SK-N-MC (cell line): Measurements from ENCODE around the gene CPZ.

Experiments
- EZH2 ChIP-seq: fragments of 200-600 bp; sonication (generic); IDR thresholded peaks from one replicate; pipeline ENCODE4 v1.6.1; 2017; ENCODE audit warnings: antibody characterized with exemption
- FOXP2 ChIP-seq: optimal IDR thresholded peaks from 2 replicates; pipeline ENCODE3; 2011; ENCODE audit warnings: mild to moderate bottlenecking, moderate library complexity; ENCODE audit not compliant: insufficient read depth; ENCODE audit errors: extremely low read length, control extremely low read depth
- POLR2AphosphoS5 ChIP-seq: IDR thresholded peaks from 2 replicates; pipeline ENCODE4 v1.6.1; 2012; ENCODE audit warnings: mild to moderate bottlenecking, low read depth, low read length, borderline replicate concordance

GRCh38 chr4:8600266-8600665 is 7.7 kb downstream of the CPZ start:
- no peak for TF ChIP-seq POLR2AphosphoS5
- TF ChIP-seq EZH2, result no peak
- no peak for TF ChIP-seq FOXP2
